GM21367 (cell line): Measurements from ENCODE around the gene FUT7.
"Not testable (repeated sequence)": the region's sequence is repeated elsewhere in the genome, so short reads cannot be mapped to it uniquely, and the experiment has no call there.

Experiments
- ATAC-seq: cut with Tn5 transposase; IDR thresholded peaks from one replicate; pipeline ENCODE4 v1.9.1; 2021; ENCODE audit not compliant: unreplicated experiment

The FUT7 gene

GRCh38 chr9:137006116-137007003, 25.5 kb downstream of the FUT7 start:
- ATAC-seq = no peak

- not testable (repeated sequence) for ATAC-seq
Measured at GRCh38 chr9:137004285-137004684, 27.6 kb downstream of the FUT7 start.

- no peak for ATAC-seq
Measured at GRCh38 chr9:137002646-137003041, 29.2 kb downstream of the FUT7 start.

GRCh38 chr9:137001857-137002645, 29.8 kb downstream of the FUT7 start:
- ATAC-seq = no peak

- peak; percentile 57 for ATAC-seq
Measured at GRCh38 chr9:137000177-137000930, 31.5 kb downstream of the FUT7 start.

GRCh38 chr9:136997830-136998234, 34.1 kb downstream of the FUT7 start:
- no peak for ATAC-seq

GRCh38 chr9:136997371-136997770, 34.5 kb downstream of the FUT7 start:
- no peak for ATAC-seq

- ATAC-seq = no peak
Measured at GRCh38 chr9:136996361-136997292, 35.3 kb downstream of the FUT7 start, which contains the start of gene CLIC3. CLIC3 (minus strand) TSS chr9:136996568; CDS start chr9:136996543, 25 bp downstream.

- ATAC-seq = no peak
Measured at GRCh38 chr9:136995772-136996311, 36.0 kb downstream of the FUT7 start.

- ATAC-seq = no peak
Measured at GRCh38 chr9:136995362-136995761, 36.5 kb downstream of the FUT7 start.

GRCh38 chr9:136994888-136995230, 37.0 kb downstream of the FUT7 start:
- no peak for ATAC-seq

- no peak for ATAC-seq
Measured at GRCh38 chr9:136994180-136994887, 37.6 kb downstream of the FUT7 start.

GRCh38 chr9:136992819-136993369, 39.0 kb downstream of the FUT7 start:
- ATAC-seq = no peak

- ATAC-seq = peak; percentile 66
Measured at GRCh38 chr9:136991993-136992818, 39.7 kb downstream of the FUT7 start, which contains the start of gene PAXX. PAXX (plus strand) TSS chr9:136992422; CDS start chr9:136992444, 22 bp downstream.

- no peak for ATAC-seq
Measured at GRCh38 chr9:136990242-136990911, 41.5 kb downstream of the FUT7 start.

GRCh38 chr9:136988872-136989271, 43.0 kb downstream of the FUT7 start:
- ATAC-seq = no peak

- ATAC-seq = no peak
Measured at GRCh38 chr9:136985853-136986252, 46.0 kb downstream of the FUT7 start.
